ENCODE results near the gene CHI3L2. TPM values are rescaled to one million over a fixed set of nuclear protein-coding genes. Genes with fewer than 3 reads are reported as not detected.

The CHI3L2 gene
- total and polyA plus RNA-seq, 2 of the 4 experiments (the other 2 are of a cell fraction): 0.18 to 0.19 TPM

- CTCF ChIA-PET: no interaction called here
- H3K9ac ChIP-seq (ENCODE audit: low read depth, low read length): no peak overlapping the region
- no peak overlapping the region for H4K5ac ChIP-seq (ENCODE audit: low read depth, low read length)
- no peak for DNase-seq
- H4K91ac ChIP-seq (ENCODE audit: insufficient read depth, low read depth, low read length): no peak overlapping the region
- no peak overlapping the region for H2BK120ac ChIP-seq (ENCODE audit: low read depth, low read length)
- H3K4me3 ChIP-seq (ENCODE audit: insufficient read depth, low read depth, low read length): no peak overlapping the region
- H3K9me1 ChIP-seq (ENCODE audit: insufficient read depth, low read length): no peaks in the 10 kb centered on the region
- BruUV-seq (replicated peaks): no TSS peak
- H3K27me3 ChIP-seq (ENCODE audit: control insufficient read depth, insufficient read depth, low read length): peaks cover 4% of the 10 kb centered on the region
- dilution Hi-C loops (cut with HindIII; ENCODE audit: low sequenced_read_pairs, unreplicated experiment) (no loop called here), intact Hi-C loops (cut with micrococcal nuclease) (no loop called here), in situ Hi-C loops (cut with MboI; ENCODE audit: low sequenced_read_pairs) (no loop called here)
- no peak overlapping the region for H3K56ac ChIP-seq (ENCODE audit: extremely low read depth, insufficient read depth, low read length)
- no peak overlapping the region for H2AFZ ChIP-seq (replicated peaks; ENCODE audit: low read length, poor library complexity)
- H3K79me1 ChIP-seq (ENCODE audit: low read depth in 1 of 2, low read length in 2 of 2): no peaks in the 10 kb centered on the region
- H3K14ac ChIP-seq (replicated peaks; ENCODE audit: low read depth, low read length): no peak overlapping the region
- TF ChIP-seq NFE2L2 (IDR thresholded peaks at IDR 0.05; ENCODE audit: low read depth, low read length) (no peak), BHLHE40 (IDR thresholded peaks at IDR 0.05; ENCODE audit: low read depth, low read length) (no peak), FOS (IDR thresholded peaks at IDR 0.05; ENCODE audit: low read depth, low read length) (no peak), CHD1 (IDR thresholded peaks at IDR 0.05; ENCODE audit: low read depth, low read length) (no peak)
- peaks cover 2% of the 10 kb centered on the region; the same call in 1 of the 2 replicates for H3K4me1 ChIP-seq (ENCODE audit: control insufficient read depth, insufficient read depth, low read length)
- H2BK5ac ChIP-seq (ENCODE audit: low read depth, low read length, poor library complexity, severe bottlenecking): no peak overlapping the region
- no peak for ATAC-seq (ENCODE audit: low read depth)
- no peak overlapping the region for H3K23ac ChIP-seq (ENCODE audit: low read depth, low read length)
- H2BK15ac ChIP-seq (ENCODE audit: low read depth, low read length): no peak overlapping the region
- no peaks in the 10 kb centered on the region for H3K36me3 ChIP-seq (ENCODE audit: control insufficient read depth, insufficient read depth, low read length)
- H3K18ac ChIP-seq (ENCODE audit: low read depth, low read length): no peak overlapping the region
- no peak overlapping the region for H4K8ac ChIP-seq (ENCODE audit: low read depth in 2 of 2, low read length in 2 of 2)
- no peak overlapping the region for H3K27ac ChIP-seq (ENCODE audit: insufficient read depth, low read length)
- no peak overlapping the region for H2AK5ac ChIP-seq (ENCODE audit: low read depth, low read length)
- POLR2A ChIA-PET (ENCODE audit: unreplicated experiment): no interaction called here
- no peak overlapping the region for H3K4me2 ChIP-seq (ENCODE audit: low read depth, low read length)
- no peaks in the 10 kb centered on the region for H4K20me1 ChIP-seq (ENCODE audit: insufficient read depth, low read length)
- WGBS, 2 experiments (ENCODE audit: extremely low coverage in 2 of 2, insufficient read length in 1 of 2): 59% methylated on average over 2 of the region's 3 CpGs; no CpG with 5 or more reads in 1 of the 2 experiments
- H3K4ac ChIP-seq (ENCODE audit: low read depth, low read length): no peak overlapping the region
- no peak overlapping the region for H2BK20ac ChIP-seq (ENCODE audit: low read depth, low read length)
- H2AK9ac ChIP-seq (replicated peaks; ENCODE audit: low read depth, low read length, poor library complexity): no peak overlapping the region
- H3K9me3 ChIP-seq (ENCODE audit: control insufficient read depth, insufficient read depth, low read length): no peaks in the 10 kb centered on the region
These were observed 9.3 kb downstream of the CHI3L2 start for GRCh38 chr1:111236806-111237205.
